HEK293T (cell line): ENCODE results near the gene TOP3A.

ENCODE experiments used
- BHLHE40 ChIP-seq: fragments of 450-650 bp; IDR thresholded peaks from 2 replicates; pipeline ENCODE4 v1.6.1; 2016; ENCODE audit warnings: mild to moderate bottlenecking, moderate library complexity, borderline replicate concordance
- CTBP1 ChIP-seq: fragments of 450-650 bp; IDR thresholded peaks from 2 replicates; pipeline ENCODE4 v1.6.1; 2016; ENCODE audit warnings: borderline replicate concordance
- FOXA1 ChIP-seq: fragments of 450-650 bp; IDR thresholded peaks from 2 replicates; pipeline ENCODE4 v1.6.1; 2016; ENCODE audit warnings: mild to moderate bottlenecking
- FOXK2 ChIP-seq: fragments of 450-650 bp; IDR thresholded peaks from 2 replicates; pipeline ENCODE4 v1.6.1; 2016; ENCODE audit warnings: mild to moderate bottlenecking
- HDGF ChIP-seq: fragments of 450-650 bp; IDR thresholded peaks from 2 replicates; pipeline ENCODE4 v1.6.1; 2017; ENCODE audit warnings: antibody characterized with exemption, borderline replicate concordance
- NFRKB ChIP-seq: fragments of 450-650 bp; IDR thresholded peaks from 2 replicates; pipeline ENCODE4 v1.6.1; 2016; ENCODE audit warnings: mild to moderate bottlenecking, moderate library complexity
- SUZ12 ChIP-seq: fragments of 450-650 bp; IDR thresholded peaks from 2 replicates; pipeline ENCODE4 v1.6.1; 2016; ENCODE audit warnings: mild to moderate bottlenecking
- TARDBP ChIP-seq: fragments of 450-650 bp; IDR thresholded peaks from 2 replicates; pipeline ENCODE4 v1.6.1; 2016
- ZNF384 ChIP-seq: fragments of 450-650 bp; IDR thresholded peaks from 2 replicates; pipeline ENCODE4 v1.6.1; 2016

- TF ChIP-seq FOXA1 (no peak), TARDBP (no peak), BHLHE40 (no peak), SUZ12 (no peak), HDGF (no peak), CTBP1 (no peak), NFRKB (no peak), FOXK2 (no peak), ZNF384 (no peak)
Observed at GRCh38 chr17:18280249-18280648, 34.5 kb downstream of the TOP3A start.
